HL-60/S4 (cell line): ENCODE results near the gene KRTAP4-12.
"Not testable (repeated sequence)": the region's sequence is repeated elsewhere in the genome, so short reads cannot be mapped to it uniquely, and the experiment has no call there.

Experiments
- in situ Hi-C: fragments of 300-500 bp; cut with MboI; formaldehyde crosslinking; loops from 2 replicates; pipeline ENCODE4 v1.14.3; 2022; ENCODE audit warnings: low sequenced_read_pairs

The KRTAP4-12 gene

DNA sequence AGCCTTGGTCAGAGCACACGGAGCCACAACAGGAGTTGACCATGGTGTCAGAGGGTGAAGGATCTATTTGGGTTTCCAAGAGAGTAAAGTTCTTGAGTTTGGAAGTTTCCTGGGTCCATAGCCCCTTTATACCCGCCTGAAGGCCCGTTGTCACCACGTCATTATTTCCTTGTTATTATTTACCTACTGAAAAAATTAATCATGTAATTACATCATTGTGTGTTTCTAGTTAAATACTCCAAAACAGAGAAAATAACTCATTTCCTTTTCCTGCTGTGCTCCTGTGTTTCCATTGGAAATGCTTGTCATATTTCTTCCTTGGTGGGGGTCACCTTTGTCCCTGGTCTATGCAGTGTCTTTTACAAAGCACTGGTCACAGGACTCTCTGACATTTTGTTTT lies 25.9 kb downstream of the KRTAP4-12 start, which contains the start of gene KRTAP4-8:
Gene KRTAP4-8, minus strand, starts transcription at position 101 of the 400 bp plus-strand sequence. Its CDS starts 58 bp downstream, at position 43.
- in situ Hi-C loops, result no loop called here

- in situ Hi-C loops, result no loop called here
Observed at GRCh38 chr17:41096055-41096454, 27.9 kb downstream of the KRTAP4-12 start.

GRCh38 chr17:41088760-41089352 lies 35.1 kb downstream of the KRTAP4-12 start:
- in situ Hi-C loops, result not testable (repeated sequence)

- in situ Hi-C loops, result not testable (repeated sequence)
Observed at GRCh38 chr17:41084100-41084856, 39.7 kb downstream of the KRTAP4-12 start, which contains the start of gene KRTAP4-7. Gene KRTAP4-7 (plus strand): TSS chr17:41084150. CDS start chr17:41084207, 57 bp downstream.

DNA sequence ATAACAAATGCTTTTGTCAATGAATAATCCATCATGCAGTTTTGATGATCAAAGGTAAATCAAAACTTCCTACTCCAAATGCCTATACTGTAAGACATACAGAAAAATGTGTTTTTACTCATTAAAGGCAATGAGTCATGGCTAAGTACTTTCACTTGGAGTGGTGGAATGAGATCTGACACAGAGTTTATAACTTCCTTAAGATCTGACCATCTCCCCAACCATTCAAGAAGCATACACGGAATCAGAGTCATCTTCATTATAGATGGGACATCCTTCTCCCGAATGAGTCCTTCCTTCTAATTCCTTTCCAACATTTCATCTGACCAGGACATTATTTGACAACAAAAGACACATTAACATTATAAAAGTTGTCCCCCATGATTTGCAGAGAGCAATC lies 40.6 kb downstream of the KRTAP4-12 start:
- in situ Hi-C loops, result not testable (repeated sequence)

GRCh38 chr17:41082626-41083025 lies 41.4 kb downstream of the KRTAP4-12 start:
- in situ Hi-C loops, result no loop called here

DNA sequence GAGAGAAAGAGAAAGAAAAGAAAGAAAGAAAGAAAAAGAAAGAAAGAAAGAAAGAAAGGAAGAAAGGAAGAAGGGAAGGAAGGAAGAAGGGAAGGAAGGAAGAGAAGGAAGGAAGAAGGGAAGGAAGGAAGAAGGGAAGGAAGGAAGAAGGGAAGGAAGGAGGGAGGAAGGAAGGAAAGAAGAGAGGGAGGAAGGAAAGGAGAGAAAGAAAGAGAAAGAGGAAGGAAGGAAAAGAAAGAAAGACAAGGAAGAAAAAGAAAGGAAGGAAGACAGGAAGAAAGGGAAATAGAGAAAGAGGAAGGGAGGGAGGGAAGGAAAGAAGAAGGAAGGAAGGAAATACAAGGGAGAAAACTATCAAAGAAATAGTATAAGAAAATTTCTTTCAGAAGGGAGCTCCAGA lies 47.2 kb downstream of the KRTAP4-12 start:
- in situ Hi-C loops, result no loop called here

- in situ Hi-C loops, result no loop called here
Observed at GRCh38 chr17:41073676-41074075, 50.3 kb downstream of the KRTAP4-12 start.
